ENCODE data around the gene MTAP. TPM values are rescaled to one million over a fixed set of nuclear protein-coding genes. Genes with fewer than 3 reads are reported as not detected.

The MTAP gene
- total RNA-seq, 2 donors from 2014 or later = 10.9 to 25.1 TPM

DNA sequence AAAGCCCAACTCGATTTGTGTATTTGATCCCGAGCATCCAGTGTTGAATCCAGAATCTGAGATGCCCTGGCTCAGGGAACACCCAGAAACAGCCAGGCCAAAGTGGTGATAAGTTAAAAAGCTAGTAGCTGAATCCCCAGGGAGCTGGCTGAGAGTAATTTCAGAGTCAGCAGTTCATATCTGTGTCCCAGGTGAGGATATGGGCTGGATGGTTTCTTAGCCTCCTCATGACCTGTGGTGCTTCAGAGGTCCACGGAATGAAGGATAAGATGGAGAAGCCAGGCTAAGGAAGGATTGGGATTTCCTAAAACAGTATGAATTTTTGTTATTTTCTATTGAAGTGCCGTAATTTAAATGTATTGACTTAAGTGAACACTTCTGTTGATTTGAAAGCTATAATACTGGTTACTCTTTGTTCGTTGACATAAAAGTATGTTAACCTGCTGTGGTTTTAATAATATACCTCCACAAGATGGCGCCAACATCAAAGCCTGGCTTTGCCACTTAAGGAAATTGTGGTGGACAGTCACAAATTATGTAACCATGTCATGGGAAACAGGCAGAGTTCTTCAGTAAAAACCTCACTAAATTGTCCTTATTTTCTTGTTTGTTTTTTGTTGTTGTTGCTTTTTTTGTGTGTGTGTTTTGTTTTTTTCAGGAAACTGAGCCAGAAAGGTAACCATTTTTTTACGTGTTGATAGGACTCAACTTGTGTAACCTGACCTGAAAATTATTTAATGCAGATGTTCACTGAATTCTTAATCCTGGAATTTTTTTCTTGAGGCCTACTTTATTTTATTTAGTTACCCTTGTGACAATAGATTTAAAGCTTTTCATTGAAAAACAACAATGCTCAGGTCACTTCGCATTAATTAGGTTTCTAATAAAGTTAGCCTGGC lies 11.4 kb downstream of the MTAP start:
- ATAC-seq (peak; percentile 77), DNase-seq (peak; percentile 67 to 83 (median 68))
- TF ChIP-seq, protein P1, sequence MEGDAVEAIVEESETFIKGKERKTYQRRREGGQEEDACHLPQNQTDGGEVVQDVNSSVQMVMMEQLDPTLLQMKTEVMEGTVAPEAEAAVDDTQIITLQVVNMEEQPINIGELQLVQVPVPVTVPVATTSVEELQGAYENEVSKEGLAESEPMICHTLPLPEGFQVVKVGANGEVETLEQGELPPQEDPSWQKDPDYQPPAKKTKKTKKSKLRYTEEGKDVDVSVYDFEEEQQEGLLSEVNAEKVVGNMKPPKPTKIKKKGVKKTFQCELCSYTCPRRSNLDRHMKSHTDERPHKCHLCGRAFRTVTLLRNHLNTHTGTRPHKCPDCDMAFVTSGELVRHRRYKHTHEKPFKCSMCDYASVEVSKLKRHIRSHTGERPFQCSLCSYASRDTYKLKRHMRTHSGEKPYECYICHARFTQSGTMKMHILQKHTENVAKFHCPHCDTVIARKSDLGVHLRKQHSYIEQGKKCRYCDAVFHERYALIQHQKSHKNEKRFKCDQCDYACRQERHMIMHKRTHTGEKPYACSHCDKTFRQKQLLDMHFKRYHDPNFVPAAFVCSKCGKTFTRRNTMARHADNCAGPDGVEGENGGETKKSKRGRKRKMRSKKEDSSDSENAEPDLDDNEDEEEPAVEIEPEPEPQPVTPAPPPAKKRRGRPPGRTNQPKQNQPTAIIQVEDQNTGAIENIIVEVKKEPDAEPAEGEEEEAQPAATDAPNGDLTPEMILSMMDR (IDR thresholded peaks at IDR 0.05) = peak; percentile 71 to 96 (median 89)
- TF ChIP-seq POLR2A (IDR thresholded peaks at IDR 0.05) = no peak
- WGBS, 2 donors = 32 to 39% methylated on average over 8 of the region's 8 CpGs
- H3K27ac ChIP-seq = no peak overlapping the region
- no peak overlapping the region for H3K4me3 ChIP-seq
- H3K36me3 ChIP-seq (replicated peaks in 1 of 2; ENCODE audit: insufficient read depth in 1 of 2, low read depth in 2 of 2) = peaks cover 0 to 9% of the 10 kb centered on the region in 2 donors
- H3K27me3 ChIP-seq = peaks cover 0 to 4% of the 10 kb centered on the region in 2 donors
- H3K4me1 ChIP-seq = peaks cover 13% of the 10 kb centered on the region
- intact Hi-C loops (cut with DNase I) = loop anchor here (5.0 kb wide), 1 partner anchor 423 kb away; no protein-coding TSS in a partner anchor
- H3K9me3 ChIP-seq = no peaks in the 10 kb centered on the region

- TF ChIP-seq POLR2A (IDR thresholded peaks at IDR 0.05) = no peak
- TF ChIP-seq, protein P1 (IDR thresholded peaks at IDR 0.05) = no peak
- no peak for ATAC-seq
Observed at GRCh38 chr9:21815643-21816042, 13.2 kb downstream of the MTAP start.

GRCh38 chr9:21817176-21817575 lies 14.7 kb downstream of the MTAP start:
- WGBS, 2 donors = 71 to 86% methylated on average over 3 of the region's 3 CpGs
- intact Hi-C loops (cut with DNase I) = loop anchor here (5.0 kb wide), 1 partner anchor 175 kb away; the partner anchor contains the start of genes CDKN2A and CDKN2B-AS1
- no peak for TF ChIP-seq POLR2A (IDR thresholded peaks at IDR 0.05)
- TF ChIP-seq, protein P1 (IDR thresholded peaks at IDR 0.05) = no peak
- H3K36me3 ChIP-seq (replicated peaks in 1 of 2; ENCODE audit: insufficient read depth in 1 of 2, low read depth in 2 of 2) = peaks cover 0 to 12% of the 10 kb centered on the region in 2 donors
- no peaks in the 10 kb centered on the region for H3K9me3 ChIP-seq
- no peak for ATAC-seq
- H3K27ac ChIP-seq = no peak overlapping the region
- peaks cover 13% of the 10 kb centered on the region for H3K4me1 ChIP-seq
- peaks cover 0 to 4% of the 10 kb centered on the region in 2 donors for H3K27me3 ChIP-seq
- DNase-seq = peak in 1 of 4 donors; percentile 31
- H3K4me3 ChIP-seq = no peak overlapping the region

More at GRCh38 chr9:21815643-21816042, 13.2 kb downstream of the MTAP start:
- DNase-seq = no peak
- H3K27ac ChIP-seq = no peak overlapping the region
- H3K27me3 ChIP-seq = peaks cover 0 to 4% of the 10 kb centered on the region in 2 donors
- H3K9me3 ChIP-seq = no peaks in the 10 kb centered on the region
- 94 to 95% methylated on average over 3 of the region's 3 CpGs for WGBS, 2 donors
- peaks cover 0 to 12% of the 10 kb centered on the region in 2 donors for H3K36me3 ChIP-seq (replicated peaks in 1 of 2; ENCODE audit: insufficient read depth in 1 of 2, low read depth in 2 of 2)
- H3K4me1 ChIP-seq = peaks cover 13% of the 10 kb centered on the region
- intact Hi-C loops (cut with DNase I) = loop anchor here (5.0 kb wide), 1 partner anchor 177 kb away; the partner anchor contains the start of genes CDKN2A and CDKN2B-AS1
- no peak overlapping the region for H3K4me3 ChIP-seq

DNA sequence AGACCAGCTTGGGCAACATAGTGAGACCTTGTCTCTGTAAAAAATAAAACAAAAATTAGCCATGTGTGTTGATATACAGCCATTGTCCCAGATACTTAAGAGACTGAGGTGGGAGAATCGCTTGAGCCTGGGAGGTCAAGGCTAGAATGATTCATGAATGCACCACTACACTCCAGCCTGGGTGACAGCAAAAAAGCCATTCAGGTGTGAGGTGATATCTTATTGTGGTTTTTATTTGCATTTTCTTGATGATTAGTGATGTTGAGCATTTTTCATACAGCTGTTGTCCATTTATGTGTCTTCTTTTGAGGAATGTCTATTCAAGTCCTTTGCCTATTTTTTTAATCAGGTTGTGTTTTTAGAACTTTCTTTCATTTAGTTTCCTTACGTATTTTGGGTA lies 23.2 kb downstream of the MTAP start:
- ATAC-seq = no peak
- TF ChIP-seq POLR2A (IDR thresholded peaks at IDR 0.05) = no peak
- TF ChIP-seq, protein P1 (IDR thresholded peaks at IDR 0.05) = no peak
- Histone ChIP-seq H3K27me3 (no peaks in the 10 kb centered on the region), H3K27ac (no peak overlapping the region), H3K4me1 (no peaks in the 10 kb centered on the region), H3K4me3 (no peak overlapping the region), H3K36me3 (replicated peaks in 1 of 2; ENCODE audit: insufficient read depth in 1 of 2, low read depth in 2 of 2) (peaks cover 0 to 3% of the 10 kb centered on the region in 2 donors), H3K9me3 (no peaks in the 10 kb centered on the region)
- intact Hi-C loops (cut with DNase I) = no loop called here
- no peak for DNase-seq
- 94 to 96% methylated on average over 2 of the region's 2 CpGs for whole genome bisulfite sequencing, 2 donors

Data from body of pancreas (tissue), 4 donors.